DND-41 (cell line): ENCODE data around the gene DOCK9.

ENCODE experiments used
- ATAC-seq: fragments of 200-7000 bp; cut with Tn5 transposase; 3 replicates; pipeline ENCODE4 v1.9.1; 2021; ENCODE audit warnings: low read depth; ENCODE audit not compliant: insufficient read depth
- DNase-seq: peaks from one replicate; pipeline ENCODE4 v3.0.0-alpha.2; 2020
- H2AFZ ChIP-seq: 2 replicates; pipeline ENCODE4 v1.6.0; 2012; ENCODE audit warnings: low read depth, low read length
- H3K27ac ChIP-seq: 2 replicates; pipeline ENCODE4 v1.5.1; 2012; ENCODE audit warnings: low read length, inconsistent platforms
- H3K27me3 ChIP-seq: fragments of 200-600 bp; sonication (generic); 2 replicates; pipeline ENCODE4 v1.6.0; 2012; ENCODE audit warnings: low read length, mild to moderate bottlenecking, inconsistent platforms; ENCODE audit not compliant: insufficient read depth, poor library complexity
- H3K36me3 ChIP-seq: 2 replicates; pipeline ENCODE4 v1.5.1; 2012; ENCODE audit warnings: low read length, inconsistent platforms; ENCODE audit not compliant: insufficient read depth
- H3K4me1 ChIP-seq: 2 replicates; pipeline ENCODE4 v1.5.1; 2012; ENCODE audit warnings: mild to moderate bottlenecking, low read length; ENCODE audit not compliant: insufficient read depth
- H3K4me2 ChIP-seq: 2 replicates; pipeline ENCODE4 v1.6.0; 2012; ENCODE audit warnings: mild to moderate bottlenecking, moderate library complexity, low read length, inconsistent platforms; ENCODE audit not compliant: insufficient read depth
- H3K4me3 ChIP-seq, 2 experiments: fragments of 200-600 bp in 1 of 2; shearing (Covaris generic) in 1 of 2; 2 replicates each; pipeline ENCODE4 v1.5.1; 2012 to 2016; ENCODE audit warnings: inconsistent platforms in 2 of 2, low read length in 2 of 2, mild to moderate bottlenecking in 2 of 2, low read depth in 1 of 2, moderate library complexity in 1 of 2
- H3K79me2 ChIP-seq: 2 replicates; pipeline ENCODE4 v1.6.0; 2012; ENCODE audit warnings: low read length, inconsistent platforms; ENCODE audit not compliant: insufficient read depth
- H3K9ac ChIP-seq: 2 replicates; pipeline ENCODE4 v1.6.0; 2012; ENCODE audit warnings: low read depth, mild to moderate bottlenecking, inconsistent platforms, low read length, moderate library complexity
- H3K9me3 ChIP-seq: 2 replicates; pipeline ENCODE4 v1.5.1; 2012; ENCODE audit warnings: low read length, moderate library complexity, mild to moderate bottlenecking, inconsistent platforms; ENCODE audit not compliant: insufficient read depth, severe bottlenecking
- H4K20me1 ChIP-seq: 2 replicates; pipeline ENCODE4 v1.6.0; 2012; ENCODE audit warnings: low read length; ENCODE audit not compliant: insufficient read depth
- EZH2 ChIP-seq: IDR thresholded peaks from 3 replicates; pipeline ENCODE4 v1.6.1; 2012; ENCODE audit warnings: borderline replicate concordance, low read depth, mild to moderate bottlenecking, moderate library complexity, low read length, inconsistent platforms; ENCODE audit not compliant: severe bottlenecking
- TF ChIP-seq, protein P1 (sequence below): IDR thresholded peaks from 2 replicates; pipeline ENCODE4 v1.5.1; 2012; ENCODE audit warnings: borderline replicate concordance, low read length, moderate library complexity, mild to moderate bottlenecking; ENCODE audit not compliant: poor library complexity, severe bottlenecking; ENCODE audit errors: extremely low read depth

The DOCK9 gene

DNA sequence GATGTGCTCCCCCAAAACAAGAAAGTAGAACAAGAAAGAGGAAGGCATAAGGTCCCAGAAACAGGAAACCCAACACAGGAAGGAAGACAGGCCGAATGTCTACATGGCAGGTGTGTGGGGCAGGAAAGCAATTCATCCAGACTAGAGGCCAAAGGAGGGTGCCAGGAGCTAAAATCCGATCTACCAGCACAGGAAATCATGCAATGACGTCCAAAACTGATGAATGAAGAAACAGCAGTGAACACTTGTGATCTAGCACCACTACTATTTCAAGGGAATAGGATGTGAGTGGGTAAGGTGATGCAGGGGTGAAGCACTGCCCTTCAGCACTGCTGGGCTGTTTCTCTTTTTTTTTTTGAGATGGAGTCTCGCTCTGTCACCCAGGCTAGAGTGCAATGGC, 59.1 kb downstream of the DOCK9 start:
- no peaks in the 10 kb centered on the region for H3K9me3 ChIP-seq
- TF ChIP-seq EZH2 = no peak
- TF ChIP-seq, protein P1, sequence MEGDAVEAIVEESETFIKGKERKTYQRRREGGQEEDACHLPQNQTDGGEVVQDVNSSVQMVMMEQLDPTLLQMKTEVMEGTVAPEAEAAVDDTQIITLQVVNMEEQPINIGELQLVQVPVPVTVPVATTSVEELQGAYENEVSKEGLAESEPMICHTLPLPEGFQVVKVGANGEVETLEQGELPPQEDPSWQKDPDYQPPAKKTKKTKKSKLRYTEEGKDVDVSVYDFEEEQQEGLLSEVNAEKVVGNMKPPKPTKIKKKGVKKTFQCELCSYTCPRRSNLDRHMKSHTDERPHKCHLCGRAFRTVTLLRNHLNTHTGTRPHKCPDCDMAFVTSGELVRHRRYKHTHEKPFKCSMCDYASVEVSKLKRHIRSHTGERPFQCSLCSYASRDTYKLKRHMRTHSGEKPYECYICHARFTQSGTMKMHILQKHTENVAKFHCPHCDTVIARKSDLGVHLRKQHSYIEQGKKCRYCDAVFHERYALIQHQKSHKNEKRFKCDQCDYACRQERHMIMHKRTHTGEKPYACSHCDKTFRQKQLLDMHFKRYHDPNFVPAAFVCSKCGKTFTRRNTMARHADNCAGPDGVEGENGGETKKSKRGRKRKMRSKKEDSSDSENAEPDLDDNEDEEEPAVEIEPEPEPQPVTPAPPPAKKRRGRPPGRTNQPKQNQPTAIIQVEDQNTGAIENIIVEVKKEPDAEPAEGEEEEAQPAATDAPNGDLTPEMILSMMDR = no peak
- no peaks in the 10 kb centered on the region for H3K79me2 ChIP-seq
- H3K4me2 ChIP-seq = peak overlapping the region; percentile 9; the same call in 1 of the 2 replicates
- H3K27ac ChIP-seq = peak overlapping the region; percentile 69
- H3K4me1 ChIP-seq = peaks cover 23% of the 10 kb centered on the region
- H3K27me3 ChIP-seq = no peaks in the 10 kb centered on the region
- peaks cover 28% of the 10 kb centered on the region for H3K36me3 ChIP-seq
- H4K20me1 ChIP-seq = no peaks in the 10 kb centered on the region
- ATAC-seq (peak; percentile 89), DNase-seq (peak; percentile 73)
- H2AFZ ChIP-seq = no peak overlapping the region
- no peak overlapping the region for H3K4me3 ChIP-seq
- no peak overlapping the region for H3K9ac ChIP-seq

DNA sequence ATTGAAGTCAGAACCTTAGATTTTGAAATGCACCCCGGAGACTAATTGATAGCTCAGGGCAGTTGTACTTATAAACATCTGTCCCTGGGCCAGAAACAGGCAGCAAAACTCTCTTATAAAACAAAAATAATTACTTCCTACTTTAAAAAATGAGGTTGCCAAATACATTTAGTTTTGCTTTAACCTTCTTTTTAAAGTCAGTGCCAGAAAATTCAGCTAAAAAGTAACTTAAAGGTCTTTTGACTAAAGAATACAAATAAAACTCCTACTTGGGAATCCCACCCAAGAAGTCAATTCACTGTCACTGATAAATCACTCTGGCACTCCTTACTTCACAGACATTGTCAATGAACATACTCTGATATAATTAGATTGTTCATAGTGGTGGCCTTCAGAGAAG, 60.7 kb downstream of the DOCK9 start:
- no peak for TF ChIP-seq EZH2
- TF ChIP-seq, protein P1 = no peak
- H3K4me2 ChIP-seq = no peak overlapping the region
- no peaks in the 10 kb centered on the region for H4K20me1 ChIP-seq
- H3K9ac ChIP-seq = no peak overlapping the region
- H2AFZ ChIP-seq = no peak overlapping the region
- H3K36me3 ChIP-seq = peaks cover 19% of the 10 kb centered on the region
- DNase-seq (no peak), ATAC-seq (no peak)
- H3K27me3 ChIP-seq = no peaks in the 10 kb centered on the region
- H3K27ac ChIP-seq = no peak overlapping the region
- no peaks in the 10 kb centered on the region for H3K79me2 ChIP-seq
- H3K9me3 ChIP-seq = no peaks in the 10 kb centered on the region
- no peak overlapping the region for H3K4me3 ChIP-seq
- H3K4me1 ChIP-seq = peaks cover 23% of the 10 kb centered on the region

DNA sequence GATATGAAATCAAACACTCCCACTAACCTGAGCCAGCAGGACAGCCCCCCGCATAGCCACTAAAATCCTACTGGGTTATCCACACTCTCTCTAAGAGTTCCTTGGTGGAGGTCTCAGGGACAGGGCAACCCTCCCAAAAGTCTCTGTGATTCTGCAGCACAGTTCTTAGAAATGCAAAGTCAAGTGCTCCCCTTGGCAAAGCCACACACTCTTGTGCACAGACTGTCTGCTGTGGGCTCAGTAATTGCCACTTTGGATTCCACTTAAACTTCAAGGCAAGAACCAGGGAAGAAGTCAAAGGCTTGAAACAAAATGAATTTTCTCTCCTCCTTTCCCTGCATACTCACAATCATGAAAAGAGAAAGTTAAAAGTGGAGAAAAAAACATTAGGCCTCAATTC, 61.5 kb downstream of the DOCK9 start:
- H4K20me1 ChIP-seq = no peaks in the 10 kb centered on the region
- H3K4me2 ChIP-seq = no peak overlapping the region
- no peaks in the 10 kb centered on the region for H3K9me3 ChIP-seq
- H3K9ac ChIP-seq = no peak overlapping the region
- no peak for ATAC-seq
- H3K27ac ChIP-seq = peak overlapping the region; percentile 26; the same call in 1 of the 2 replicates
- no peak for TF ChIP-seq EZH2
- TF ChIP-seq, protein P1 = no peak
- H2AFZ ChIP-seq = no peak overlapping the region
- DNase-seq = no peak
- no peaks in the 10 kb centered on the region for H3K27me3 ChIP-seq
- peaks cover 23% of the 10 kb centered on the region for H3K4me1 ChIP-seq
- H3K36me3 ChIP-seq = peaks cover 12% of the 10 kb centered on the region
- no peaks in the 10 kb centered on the region for H3K79me2 ChIP-seq
- H3K4me3 ChIP-seq = no peak overlapping the region

DNA sequence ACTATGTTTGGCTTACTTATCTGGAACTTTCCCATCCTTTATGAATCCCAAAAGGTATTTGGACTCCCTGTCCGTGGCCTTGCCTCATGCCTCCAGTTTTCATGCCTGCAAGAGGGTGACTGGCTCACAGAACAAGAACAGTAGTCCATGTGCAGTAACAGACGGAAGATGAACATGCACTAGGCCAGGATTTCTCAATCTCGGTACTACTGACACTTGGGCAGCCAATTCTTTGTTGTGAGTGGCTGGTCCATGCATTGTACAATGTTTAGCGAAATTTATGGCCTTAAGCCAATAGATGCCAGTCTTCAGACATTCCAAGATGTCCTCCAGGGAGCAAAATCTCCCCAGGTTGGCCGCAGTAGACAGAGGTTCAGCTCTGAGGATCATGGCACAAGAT, 61.9 kb downstream of the DOCK9 start:
- no peak for TF ChIP-seq EZH2
- TF ChIP-seq, protein P1 = no peak

More for the DNA sequence above, 61.9 kb downstream of the DOCK9 start:
- Histone ChIP-seq H2AFZ (no peak overlapping the region), H3K9me3 (no peaks in the 10 kb centered on the region), H3K9ac (no peak overlapping the region), H3K4me3 (no peak overlapping the region), H3K27me3 (no peaks in the 10 kb centered on the region), H3K36me3 (peaks cover 10% of the 10 kb centered on the region), H3K4me1 (peaks cover 26% of the 10 kb centered on the region), H3K27ac (0 out of 2 replicates have a peak overlapping the region, but pooled peaks have one; percentile 26), H3K79me2 (no peaks in the 10 kb centered on the region), H4K20me1 (no peaks in the 10 kb centered on the region), H3K4me2 (no peak overlapping the region)
- ATAC-seq (no peak), DNase-seq (no peak)
